ENCODE measurements around the gene UGCG.
"Not testable (repeated sequence)": the region's sequence is repeated elsewhere in the genome, so short reads cannot be mapped to it uniquely, and the experiment has no call there.

The UGCG gene

GRCh38 chr9:111890867-111891266, 5.7 kb upstream of the UGCG start:
- not testable (repeated sequence) for DNase-seq (ENCODE audit: low spot score)

DNA sequence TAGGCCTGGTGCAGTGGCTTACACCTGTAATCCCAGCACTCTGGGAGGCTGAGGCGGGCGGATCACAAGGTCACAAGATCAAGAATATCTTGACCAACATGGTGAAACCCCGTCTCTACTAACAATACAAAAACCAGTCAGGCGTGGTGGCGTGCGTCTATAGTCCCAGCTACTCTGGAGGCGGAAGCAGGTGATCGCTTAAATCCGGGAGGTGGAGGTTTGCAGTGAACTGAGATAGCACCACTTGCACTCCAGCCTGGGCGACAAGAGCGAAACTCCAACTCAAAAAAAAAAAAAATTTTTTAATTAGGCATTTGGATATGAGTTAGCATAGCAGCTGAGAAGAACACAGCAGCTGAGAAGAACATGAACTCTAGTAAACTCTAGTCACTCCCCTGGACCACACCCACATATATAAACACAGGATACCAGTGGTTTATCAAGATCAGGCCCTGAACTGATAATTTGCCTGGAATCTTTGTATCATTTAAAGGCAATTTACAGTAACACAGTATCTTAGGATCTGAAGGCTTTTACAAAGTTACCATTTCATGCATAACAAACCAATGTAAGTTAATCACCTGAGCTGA, 4.6 kb upstream of the UGCG start:
- no peak for DNase-seq (ENCODE audit: low spot score)

DNA sequence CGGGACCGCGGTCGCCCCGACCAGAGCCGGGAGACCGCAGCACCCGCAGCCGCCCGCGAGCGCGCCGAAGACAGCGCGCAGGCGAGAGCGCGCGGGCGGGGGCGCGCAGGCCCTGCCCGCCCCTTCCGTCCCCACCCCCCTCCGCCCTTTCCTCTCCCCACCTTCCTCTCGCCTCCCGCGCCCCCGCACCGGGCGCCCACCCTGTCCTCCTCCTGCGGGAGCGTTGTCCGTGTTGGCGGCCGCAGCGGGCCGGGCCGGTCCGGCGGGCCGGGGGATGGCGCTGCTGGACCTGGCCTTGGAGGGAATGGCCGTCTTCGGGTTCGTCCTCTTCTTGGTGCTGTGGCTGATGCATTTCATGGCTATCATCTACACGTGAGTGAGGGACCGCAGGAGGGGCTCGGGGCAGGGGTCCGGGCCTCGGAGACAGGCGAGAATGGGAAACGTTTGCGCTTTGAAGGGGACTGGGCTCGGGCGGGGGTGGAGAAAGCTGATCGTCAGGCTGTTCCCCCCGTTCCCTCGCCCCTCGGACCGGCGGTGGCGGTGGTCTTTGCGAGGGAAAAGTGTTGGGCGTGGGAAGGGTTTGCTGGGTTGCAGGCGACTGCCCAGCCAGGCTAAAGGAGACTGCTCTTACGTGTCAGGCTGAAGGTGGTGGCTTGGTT, 457 bp downstream of the UGCG start:
- peak; percentile 60 for DNase-seq (ENCODE audit: low spot score)

DNA sequence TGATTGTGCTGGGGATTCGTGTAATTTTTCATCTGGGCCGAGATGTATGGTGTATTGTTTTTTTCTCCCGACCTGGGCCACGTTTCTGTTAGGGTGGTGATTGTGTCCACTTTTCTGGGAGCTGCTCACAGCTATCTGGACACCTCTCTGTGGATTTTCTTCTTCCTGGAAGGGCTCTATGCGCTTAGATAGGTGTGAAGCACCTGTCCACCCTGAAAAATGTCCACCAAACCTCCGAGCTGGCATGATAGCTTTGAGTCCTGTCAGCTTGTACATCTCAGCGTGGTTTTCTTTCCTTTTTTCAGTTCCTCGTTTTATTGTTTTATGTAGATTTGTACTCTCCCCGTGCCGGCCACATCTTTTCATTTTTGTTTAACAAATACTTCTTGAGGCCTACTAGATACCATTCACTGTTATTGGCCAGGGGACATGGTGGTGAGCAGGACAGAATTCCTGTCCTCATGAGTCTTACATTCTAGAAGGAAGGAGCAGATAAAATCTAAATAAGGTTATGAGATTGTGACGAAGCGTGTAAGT, 1.1 kb downstream of the UGCG start:
- peak; percentile 18 for DNase-seq (ENCODE audit: low spot score)

GRCh38 chr9:111898331-111899096, 1.9 kb downstream of the UGCG start:
- DNase-seq (ENCODE audit: low spot score): no peak

GRCh38 chr9:111900151-111900857, 3.7 kb downstream of the UGCG start:
- DNase-seq (ENCODE audit: low spot score): no peak

GRCh38 chr9:111900858-111901612, 4.4 kb downstream of the UGCG start:
- DNase-seq (ENCODE audit: low spot score): no peak

DNA sequence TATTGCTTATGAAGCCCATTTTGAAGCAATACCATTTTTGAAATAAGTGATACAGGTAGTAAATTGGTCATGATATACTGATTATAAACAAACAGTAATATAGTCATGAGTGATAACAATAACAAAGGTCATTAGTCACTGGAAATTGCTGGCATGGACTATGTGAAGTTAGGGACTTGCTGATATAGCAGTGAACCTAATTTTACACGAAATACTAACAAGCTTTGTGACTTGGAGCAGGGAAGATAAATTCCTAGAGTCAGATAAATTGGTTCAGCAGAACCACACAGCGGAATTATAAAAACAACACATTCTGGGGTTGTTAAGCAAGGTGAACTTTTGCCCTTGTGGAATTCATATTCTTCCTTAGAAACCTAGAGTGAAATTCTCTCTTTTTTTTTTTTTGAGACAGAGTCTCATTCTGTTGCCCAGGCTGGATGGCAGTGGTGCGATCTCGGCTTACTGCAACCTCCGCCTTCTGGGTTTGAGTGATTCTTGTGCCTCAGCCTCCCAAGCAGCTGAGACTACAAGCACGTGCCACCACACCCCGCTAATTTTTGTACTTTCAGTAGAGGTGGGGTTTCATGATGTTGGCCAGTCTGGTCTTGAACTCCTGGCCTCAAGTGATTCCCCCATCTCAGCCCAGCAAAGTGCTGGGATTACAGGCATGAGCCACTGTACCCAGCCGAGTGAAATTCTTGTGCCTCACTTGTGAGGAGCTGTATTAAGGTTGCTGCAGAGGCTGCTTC, 6.0 kb downstream of the UGCG start:
- no peak for DNase-seq (ENCODE audit: low spot score)

- DNase-seq (ENCODE audit: low spot score): not testable (repeated sequence)
Measured at GRCh38 chr9:111903535-111903934, 6.9 kb downstream of the UGCG start.

- DNase-seq (ENCODE audit: low spot score): no peak
Measured at GRCh38 chr9:111904026-111904425, 7.4 kb downstream of the UGCG start.

GRCh38 chr9:111904891-111905291, 8.3 kb downstream of the UGCG start:
- DNase-seq (ENCODE audit: low spot score): no peak

- DNase-seq (ENCODE audit: low spot score): no peak
Measured at GRCh38 chr9:111907147-111907546, 10.5 kb downstream of the UGCG start.

- peak; percentile 22 for DNase-seq (ENCODE audit: low spot score)
Measured at GRCh38 chr9:111909444-111909843, 12.8 kb downstream of the UGCG start.

- no peak for DNase-seq (ENCODE audit: low spot score)
Measured at GRCh38 chr9:111910428-111910827, 13.8 kb downstream of the UGCG start.

- no peak for DNase-seq (ENCODE audit: low spot score)
Measured at GRCh38 chr9:111913159-111913558, 16.5 kb downstream of the UGCG start.

DNA sequence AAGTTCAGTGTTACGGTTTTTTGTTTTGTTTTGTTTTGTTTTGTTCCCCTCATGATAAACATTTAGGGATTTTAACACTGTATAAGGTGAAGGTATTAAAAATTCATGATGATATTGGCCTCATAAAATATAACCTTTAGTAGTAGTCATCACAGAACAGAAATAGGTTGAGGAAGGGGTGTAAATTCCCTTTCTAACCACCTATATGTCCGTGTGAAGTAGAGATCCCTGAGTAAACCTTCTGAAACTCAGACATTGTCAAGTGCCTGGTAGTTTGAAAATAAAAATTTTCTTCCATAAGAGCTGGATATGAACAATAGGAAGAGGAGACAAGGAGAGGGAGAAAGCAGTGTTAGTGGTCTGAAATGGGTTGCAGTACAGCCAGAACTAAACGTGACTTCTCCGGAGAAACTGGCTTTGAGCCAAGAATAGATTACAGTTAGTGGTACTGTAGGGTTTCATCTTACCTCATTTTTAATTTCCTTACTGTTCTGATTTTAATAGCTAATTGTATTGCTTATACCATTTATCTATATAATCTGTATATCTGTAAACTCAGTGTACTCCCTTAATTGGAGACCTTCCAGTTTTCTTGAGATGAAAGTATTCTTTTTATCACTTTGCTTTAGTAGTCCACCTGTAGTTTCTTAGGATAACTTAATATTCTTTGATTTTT, 18.3 kb downstream of the UGCG start:
- no peak for DNase-seq (ENCODE audit: low spot score)

DNA sequence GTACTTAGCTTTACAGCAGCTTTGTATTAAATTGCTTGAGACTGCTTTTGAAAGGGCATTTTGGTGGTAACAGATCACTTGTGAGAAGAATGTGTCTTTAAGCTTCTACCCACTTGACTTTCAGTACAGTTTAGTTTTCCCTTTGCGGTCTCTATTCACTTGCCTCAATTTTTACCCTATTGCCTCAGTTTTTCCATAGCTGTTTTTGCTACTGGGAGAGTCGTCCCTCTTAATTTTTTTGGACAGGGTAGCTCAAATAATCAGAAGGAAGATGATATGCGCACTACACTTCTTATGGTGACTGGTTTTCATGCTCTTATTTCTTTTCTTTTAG, 18.8 kb downstream of the UGCG start:
- no peak for DNase-seq (ENCODE audit: low spot score)

DNA sequence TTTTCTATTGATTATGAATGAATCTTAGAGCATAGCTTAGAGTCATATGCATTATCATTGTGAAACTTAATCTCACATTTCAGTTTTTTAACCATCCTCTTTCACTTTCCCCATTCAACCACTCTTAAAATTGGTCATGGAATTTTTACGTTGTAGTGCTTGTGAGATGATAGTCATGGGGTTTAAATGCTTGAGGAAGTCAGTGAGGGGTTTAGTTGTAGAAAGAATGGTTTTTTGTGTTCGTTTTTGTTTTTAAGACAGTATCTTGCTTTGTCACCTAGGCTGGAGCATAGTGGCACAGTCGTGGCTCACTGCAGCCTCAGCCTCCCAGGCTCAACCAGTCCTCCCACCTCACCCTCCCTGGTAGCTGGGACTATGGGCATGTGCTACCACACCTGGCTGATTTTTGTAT, 19.6 kb downstream of the UGCG start:
- no peak for DNase-seq (ENCODE audit: low spot score)

GRCh38 chr9:111917201-111917600, 20.6 kb downstream of the UGCG start:
- DNase-seq (ENCODE audit: low spot score): no peak

- no peak for DNase-seq (ENCODE audit: low spot score)
Measured at GRCh38 chr9:111917980-111918379, 21.4 kb downstream of the UGCG start.

Data from Ammon's horn (tissue), 1 donor.